T47D (cell line): Measurements from ENCODE around the gene PDE4D.
"Not testable (repeated sequence)": the region's sequence is repeated elsewhere in the genome, so short reads cannot be mapped to it uniquely, and the experiment has no call there.

Experiments
- DNase-seq, 2 experiments: peaks; one replicate each; pipeline versions ENCODE4 v3.0.0 to v3.0.0-alpha.2; 2011 to 2012; ENCODE audit warnings: low read depth in 1 of 2, low spot score in 1 of 2
- JUND ChIP-seq: IDR thresholded peaks from 2 replicates; pipeline ENCODE4 v1.6.1; 2012; ENCODE audit warnings: low read depth
- in situ Hi-C: cut with HindIII; loops from 2 replicates; pipeline ENCODE4 v1.10.0; 2016; ENCODE audit warnings: low sequenced_read_pairs, low pct_unique_long_range_greater_than_20kb

Gene PDE4D

DNA sequence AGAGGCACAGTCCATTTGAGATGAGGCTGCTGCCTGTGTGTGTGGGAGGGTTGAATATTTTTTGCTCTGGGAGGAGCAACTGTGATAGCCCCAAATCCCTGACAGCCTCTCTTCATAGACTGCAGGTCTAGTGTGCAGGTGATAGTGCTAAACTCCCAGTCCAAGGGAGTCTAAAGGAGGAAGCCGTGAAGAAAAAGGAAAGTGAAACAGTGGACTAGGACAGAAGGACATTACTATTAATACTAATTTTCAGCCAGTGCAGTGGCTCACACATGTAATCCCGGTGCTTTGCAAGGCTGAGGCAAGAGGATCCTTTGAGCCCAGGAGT lies 295.0 kb downstream of the PDE4D start:
- DNase-seq = peak in 1 of 2 experiments; percentile 9
- no peak for TF ChIP-seq JUND
- in situ Hi-C loops = no loop called here

DNA sequence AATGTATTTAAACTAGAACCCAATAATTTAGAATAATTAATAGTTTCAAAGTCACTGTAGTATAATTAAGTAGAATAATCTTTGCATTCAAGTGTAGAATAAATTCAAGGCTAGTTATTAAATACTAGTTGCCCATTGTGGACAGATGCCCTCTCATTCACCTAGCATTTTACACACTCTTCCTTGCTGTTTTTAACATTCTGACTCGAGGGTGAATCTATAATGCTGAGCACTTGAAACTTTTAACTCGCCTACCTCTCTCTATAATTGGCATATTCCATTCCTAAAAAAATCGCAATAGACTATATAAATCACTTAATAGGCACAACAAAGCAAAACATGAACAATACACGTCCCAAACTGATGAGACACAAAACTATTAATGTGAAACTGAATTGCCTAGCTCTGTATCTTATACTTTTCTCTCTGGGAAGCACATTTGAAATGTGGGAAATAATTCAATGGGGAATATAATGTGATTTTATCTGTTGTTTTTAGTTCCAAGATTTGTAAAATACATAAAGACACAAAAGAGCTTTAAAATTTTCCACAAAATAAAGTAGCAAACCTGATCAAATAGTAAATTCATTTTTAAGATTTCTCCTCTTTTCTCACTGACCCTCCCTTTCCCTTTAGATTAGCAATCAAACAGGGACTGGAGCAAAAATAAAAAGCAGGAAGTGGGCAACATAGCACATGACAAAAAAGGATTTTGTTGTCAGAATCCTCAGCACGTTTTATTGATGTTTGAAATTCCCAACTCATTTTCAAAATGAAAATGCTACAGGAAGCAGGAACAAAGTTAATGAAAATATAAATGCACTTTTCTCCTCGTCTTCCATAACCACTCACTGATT lies 295.6 kb downstream of the PDE4D start:
- DNase-seq = no peak
- TF ChIP-seq JUND = no peak
- in situ Hi-C loops = no loop called here

DNA sequence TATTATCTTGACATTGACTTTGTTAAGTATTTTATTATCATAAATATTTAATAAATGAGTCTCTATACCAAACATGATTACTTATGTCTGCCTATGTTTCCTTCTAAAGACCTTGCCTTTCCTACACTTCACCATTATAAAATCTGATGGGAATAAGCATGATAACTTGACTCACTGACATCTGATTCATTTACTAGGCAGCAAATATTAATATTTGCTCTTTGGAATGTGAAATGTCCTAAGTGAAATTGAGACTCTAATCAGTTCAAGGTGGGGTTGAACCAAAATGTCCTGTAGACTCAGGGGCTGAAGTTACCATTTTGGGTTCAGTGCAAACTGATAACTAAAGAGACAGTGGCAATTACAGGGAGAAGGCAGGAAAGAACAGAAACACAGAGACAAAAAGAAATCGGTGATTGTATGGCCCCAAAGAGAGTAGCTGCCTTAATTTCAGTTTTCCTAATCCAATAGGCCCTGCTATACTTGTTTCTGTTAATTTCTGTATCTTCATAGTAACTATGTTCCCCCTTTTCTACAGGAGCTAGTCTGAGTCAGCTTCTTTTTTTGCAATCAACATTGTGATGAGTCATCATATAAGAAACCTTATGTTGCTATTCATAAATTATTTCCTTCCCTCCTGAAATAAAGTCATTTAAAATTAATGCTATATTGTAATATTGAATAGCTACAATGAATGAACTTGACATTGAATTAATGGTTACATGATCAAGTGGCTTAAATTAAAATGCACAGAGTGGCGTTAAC lies 296.8 kb downstream of the PDE4D start:
- in situ Hi-C loops = no loop called here
- DNase-seq = no peak
- TF ChIP-seq JUND = no peak

DNA sequence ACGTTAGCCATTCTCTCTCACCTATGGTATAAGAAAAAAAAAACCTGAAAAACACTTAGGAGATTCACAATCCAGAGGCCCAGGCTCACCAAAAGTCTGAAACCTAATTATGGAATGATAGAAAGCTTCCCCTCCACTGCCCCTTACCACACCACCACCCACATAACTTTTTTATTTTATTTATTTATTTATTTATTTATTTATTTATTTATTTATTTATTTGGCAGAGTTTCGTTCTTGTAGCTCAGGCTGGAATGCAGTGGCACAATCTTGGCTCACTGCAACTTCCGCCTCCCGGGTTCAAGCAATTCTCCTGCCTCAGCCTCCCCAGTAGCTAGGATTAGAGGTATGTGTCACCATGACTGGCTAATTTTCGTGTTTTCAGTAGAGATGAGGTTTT lies 299.4 kb downstream of the PDE4D start:
- DNase-seq, in situ Hi-C loops: not testable (repeated sequence)

DNA sequence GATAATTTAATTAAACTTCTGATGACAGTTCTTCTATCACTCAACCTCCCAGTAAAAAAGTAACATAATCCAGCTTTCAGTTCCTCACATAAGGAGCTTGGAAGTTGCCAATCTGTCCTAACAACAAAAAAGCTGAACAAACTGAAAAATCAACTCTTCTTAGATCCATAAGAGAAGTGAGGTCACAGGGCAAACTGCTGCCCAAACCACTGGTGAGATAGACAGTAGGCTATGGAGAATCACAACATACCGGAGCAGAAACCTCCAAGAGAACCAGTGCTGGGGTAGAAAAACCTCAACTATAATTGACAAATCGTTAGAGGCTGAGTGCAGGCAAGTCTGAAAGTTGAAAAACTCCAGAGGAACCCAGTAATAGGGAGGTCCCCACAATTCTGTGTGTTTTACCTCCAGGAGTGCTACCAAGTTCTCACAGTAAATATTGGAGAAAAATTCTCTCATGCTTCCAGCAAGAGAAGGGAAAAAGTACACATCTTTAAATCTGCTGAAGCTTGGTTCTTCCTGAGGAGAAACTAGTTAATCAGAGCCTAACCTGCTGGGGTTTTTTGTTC lies 300.0 kb downstream of the PDE4D start:
- no peak for DNase-seq
- no peak for TF ChIP-seq JUND
- in situ Hi-C loops = no loop called here

DNA sequence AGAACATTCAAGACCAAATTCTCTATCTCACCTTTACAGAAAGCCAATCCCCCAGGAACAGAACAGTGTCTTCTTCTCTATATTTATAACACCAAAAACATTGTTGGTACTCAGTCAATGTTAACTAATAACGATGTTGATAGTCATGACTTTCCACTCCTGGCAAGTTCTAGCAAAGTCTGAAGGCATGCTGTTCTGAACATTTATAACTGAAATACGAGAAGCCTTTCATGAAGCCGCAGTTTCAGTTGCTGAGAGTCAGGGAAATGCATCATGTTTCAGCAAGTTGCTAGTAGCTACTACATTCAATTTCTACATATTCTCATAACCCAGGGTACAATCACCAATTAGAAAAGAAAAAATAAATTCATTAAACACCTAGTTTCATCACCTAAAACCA lies 301.4 kb downstream of the PDE4D start:
- no peak for TF ChIP-seq JUND
- no peak for DNase-seq
- in situ Hi-C loops = no loop called here

DNA sequence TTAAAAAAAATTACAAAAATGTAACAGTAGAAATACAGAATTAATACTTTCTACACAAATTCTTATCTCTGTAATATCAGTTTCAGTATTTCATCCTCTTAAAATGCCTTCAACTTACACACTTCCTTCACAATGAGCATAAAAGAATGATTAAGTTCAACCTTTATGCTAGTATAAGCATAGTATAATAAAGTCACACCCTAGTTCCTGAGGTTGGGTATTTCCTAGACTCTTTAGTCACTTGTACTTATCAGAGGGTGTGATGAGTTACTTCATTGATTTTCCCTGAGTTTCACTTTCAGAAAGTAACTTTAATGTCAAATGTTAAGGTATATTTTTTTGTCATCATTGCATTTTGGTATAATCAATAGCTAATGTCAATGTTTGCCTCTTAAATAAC lies 302.4 kb downstream of the PDE4D start:
- TF ChIP-seq JUND = no peak
- in situ Hi-C loops = no loop called here
- DNase-seq = no peak

DNA sequence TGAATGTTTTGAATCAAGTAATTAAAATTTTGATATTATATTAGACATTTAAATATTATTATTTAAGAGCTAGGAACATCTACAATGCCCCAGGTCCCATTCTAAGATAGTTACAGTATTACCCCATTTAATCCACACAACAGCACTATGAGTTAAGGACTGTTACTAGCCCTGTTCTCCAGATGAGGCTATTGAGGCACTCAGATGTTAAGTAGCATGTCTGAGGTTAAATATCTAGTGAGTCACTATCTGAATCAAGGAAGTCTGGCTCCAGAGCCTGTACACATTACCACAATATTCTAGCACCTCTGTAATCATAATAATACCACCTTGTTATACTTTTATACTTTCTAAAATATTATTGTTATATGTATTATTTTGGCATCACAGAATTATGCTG lies 304.6 kb downstream of the PDE4D start:
- TF ChIP-seq JUND = no peak
- in situ Hi-C loops = no loop called here

DNA sequence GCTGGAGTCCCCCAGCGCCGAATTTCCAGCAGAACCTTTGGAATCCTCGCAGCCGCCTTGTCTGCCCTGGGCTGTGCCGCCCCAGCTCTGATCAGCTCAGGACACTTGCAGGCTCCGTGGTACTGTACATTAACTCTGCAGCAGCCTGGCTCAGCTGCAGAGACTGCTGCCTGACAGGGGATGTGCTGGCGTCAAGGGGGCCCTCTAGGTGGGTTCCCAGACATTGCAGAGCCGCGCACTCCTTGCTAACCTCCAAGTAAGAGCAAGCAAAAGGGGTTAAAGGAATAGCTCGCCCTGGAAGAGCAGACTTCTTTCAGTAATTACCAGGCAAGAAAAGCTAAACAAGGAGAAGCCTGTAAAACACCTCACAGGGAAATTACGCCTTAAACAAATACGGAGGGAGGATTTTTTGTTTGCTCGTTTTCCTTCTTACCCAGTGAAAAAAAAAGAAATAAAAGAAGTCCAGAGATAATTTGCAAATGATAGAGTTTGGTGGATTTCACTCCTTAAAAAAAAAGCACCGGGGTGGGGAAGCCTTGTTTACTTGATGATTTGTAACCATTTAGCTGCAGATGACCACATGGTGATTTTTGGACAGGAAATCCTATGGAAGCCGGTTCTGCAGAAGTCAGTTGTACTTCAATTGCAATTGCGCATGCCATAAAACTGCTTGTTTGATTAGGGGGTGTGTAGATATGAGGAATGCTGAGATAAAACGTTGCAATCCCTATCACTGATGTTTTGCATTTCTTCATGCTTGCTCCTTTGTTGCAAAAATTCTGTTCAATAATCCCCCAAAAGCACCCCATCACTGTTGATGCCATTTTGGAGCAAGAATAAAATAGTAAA lies 305.8 kb downstream of the PDE4D start:
- DNase-seq = peak; percentile 40 to 79
- no peak for TF ChIP-seq JUND
- in situ Hi-C loops = no loop called here

More for the DNA sequence above, 304.6 kb downstream of the PDE4D start:
- DNase-seq = no peak

DNA sequence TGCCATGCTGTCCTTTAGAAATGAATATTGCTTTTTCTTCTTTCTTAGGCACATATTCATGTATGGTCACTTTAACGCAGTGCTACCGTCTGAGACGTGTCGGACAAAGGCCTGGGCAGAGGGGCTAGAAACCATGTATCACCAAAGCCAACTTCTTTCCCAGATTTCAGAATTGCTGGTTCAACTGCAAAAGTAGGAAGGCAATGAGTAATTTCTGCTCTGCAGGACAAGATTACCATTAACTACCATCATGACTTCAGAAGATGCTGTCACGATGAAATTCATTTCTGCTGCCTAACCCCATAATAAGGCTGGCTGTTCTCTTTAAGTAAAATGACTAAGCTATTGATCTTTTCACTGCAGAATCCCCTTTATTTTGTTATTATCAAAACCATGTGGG lies 306.7 kb downstream of the PDE4D start:
- no peak for TF ChIP-seq JUND
- no peak for DNase-seq
- in situ Hi-C loops = no loop called here

DNA sequence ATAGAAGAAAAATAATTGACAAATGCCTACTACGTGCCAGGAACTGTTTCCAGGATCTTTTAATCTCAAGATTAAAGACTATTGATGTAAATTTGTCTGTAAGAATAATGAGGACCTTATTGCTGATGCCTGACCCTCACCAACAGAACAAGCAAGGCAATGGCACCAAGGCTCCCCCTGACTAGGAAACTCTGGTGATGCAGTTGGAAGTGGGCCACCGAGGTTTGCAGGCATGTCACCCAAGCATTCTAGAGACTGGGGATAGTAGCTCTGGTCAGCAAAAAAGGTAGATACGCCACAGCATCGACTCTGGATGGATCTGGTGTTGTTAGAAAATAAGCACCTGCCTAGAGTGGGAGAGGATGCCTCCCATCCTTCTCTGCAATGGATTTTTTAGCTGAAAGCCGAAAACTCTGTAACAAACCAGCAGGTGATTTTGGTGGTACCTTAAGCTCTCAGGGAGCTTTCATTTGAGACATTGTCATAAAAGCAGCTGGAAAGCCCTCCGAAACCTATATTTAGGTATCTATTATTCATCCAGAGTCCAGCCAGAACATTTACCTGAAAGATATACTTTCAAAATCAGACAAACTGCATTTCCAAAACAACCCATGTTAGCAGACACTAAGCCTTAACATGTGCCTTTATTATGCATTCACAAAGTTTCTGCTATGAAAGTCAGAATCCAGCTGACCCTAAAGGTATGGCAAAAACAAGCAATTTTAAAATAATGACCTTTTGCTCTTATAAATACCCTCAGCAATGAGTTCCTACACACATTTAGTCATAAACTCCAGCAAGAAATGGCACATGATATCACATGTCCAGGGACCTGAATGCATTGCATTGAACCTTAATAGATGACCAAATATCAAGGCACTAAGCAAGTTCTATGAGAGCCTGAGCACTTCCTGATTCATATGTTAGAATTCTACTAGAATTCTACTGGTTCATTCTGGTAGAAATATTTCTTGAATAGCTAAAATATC lies 308.4 kb downstream of the PDE4D start:
- no peak for TF ChIP-seq JUND
- DNase-seq = no peak
- in situ Hi-C loops = no loop called here
